BJ (cell line): Measurements from ENCODE around the gene CLNK. TPM values are rescaled to one million over a fixed set of nuclear protein-coding genes. Genes with fewer than 3 reads are reported as not detected.

Experiments used
- CTCF ChIA-PET: fragments of 350-600 bp; formaldehyde crosslinking; extraction: SDS; loops from one replicate; lab custom pipeline; 2021; ENCODE audit warnings: antibody characterized with exemption, inconsistent platforms; lab: Yijun Ruan, JAX
- POLR2A ChIA-PET: fragments of 300-600 bp; sonication (Branson Sonifier 250); formaldehyde crosslinking; extraction: SDS; loops from one replicate; lab custom pipeline; 2021; ENCODE audit warnings: antibody characterized with exemption; lab: Charles Lee
- DNase-seq: peaks from one replicate; pipeline ENCODE4 v3.0.0-alpha.2; 2011; ENCODE audit warnings: low read depth
- H3K27me3 ChIP-seq: 2 replicates; pipeline ENCODE4 v1.6.0; 2011; ENCODE audit warnings: low read length; ENCODE audit not compliant: control insufficient read depth, insufficient read depth
- H3K36me3 ChIP-seq: 2 replicates; pipeline ENCODE4 v1.5.1; 2011; ENCODE audit warnings: low read length; ENCODE audit not compliant: control insufficient read depth, insufficient read depth
- H3K4me3 ChIP-seq: 2 replicates; pipeline ENCODE4 v1.5.1; 2011; ENCODE audit warnings: low read depth, mild to moderate bottlenecking, control low read depth, low read length
- polyA plus RNA-seq: library from polyadenylated mRNA; depleted of rRNA; stranded (reverse); fragments of >200 nt; gene quantifications from 2 replicates; pipeline ENCODE4 v1.2.3, GENCODE V29; 2011; rRNA removed
- TF ChIP-seq, protein P1 (sequence below): IDR thresholded peaks from 2 replicates; pipeline ENCODE4 v1.5.1; 2011; ENCODE audit warnings: low read depth, mild to moderate bottlenecking, control low read depth, inconsistent platforms, low read length, moderate library complexity; ENCODE audit not compliant: insufficient read depth

The CLNK gene
- polyA plus RNA-seq, 1 experiment = not detected

DNA sequence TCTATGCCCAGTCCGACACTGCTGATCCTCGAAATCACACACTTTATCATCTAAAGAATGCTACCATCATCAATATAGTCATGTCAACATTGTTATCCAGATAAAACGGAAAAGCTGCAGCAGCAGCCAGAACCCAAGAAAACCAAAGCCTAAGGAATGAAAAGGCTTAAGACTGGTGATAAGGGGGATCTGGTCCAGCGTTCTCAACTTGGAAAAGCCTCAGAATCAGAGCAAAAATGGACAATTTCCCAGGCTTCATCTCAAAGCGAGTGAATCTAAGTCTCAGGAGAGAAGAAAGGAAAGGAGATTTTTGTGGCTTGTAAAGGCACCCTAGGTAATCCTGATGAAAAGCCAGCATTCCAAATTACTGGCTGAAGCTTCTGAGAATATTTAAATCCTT lies 235.6 kb downstream of the CLNK start:
- no peak for DNase-seq
- Histone ChIP-seq H3K4me3 (no peak overlapping the region), H3K36me3 (peaks cover 15% of the 10 kb centered on the region), H3K27me3 (no peaks in the 10 kb centered on the region)
- TF ChIP-seq, protein P1, sequence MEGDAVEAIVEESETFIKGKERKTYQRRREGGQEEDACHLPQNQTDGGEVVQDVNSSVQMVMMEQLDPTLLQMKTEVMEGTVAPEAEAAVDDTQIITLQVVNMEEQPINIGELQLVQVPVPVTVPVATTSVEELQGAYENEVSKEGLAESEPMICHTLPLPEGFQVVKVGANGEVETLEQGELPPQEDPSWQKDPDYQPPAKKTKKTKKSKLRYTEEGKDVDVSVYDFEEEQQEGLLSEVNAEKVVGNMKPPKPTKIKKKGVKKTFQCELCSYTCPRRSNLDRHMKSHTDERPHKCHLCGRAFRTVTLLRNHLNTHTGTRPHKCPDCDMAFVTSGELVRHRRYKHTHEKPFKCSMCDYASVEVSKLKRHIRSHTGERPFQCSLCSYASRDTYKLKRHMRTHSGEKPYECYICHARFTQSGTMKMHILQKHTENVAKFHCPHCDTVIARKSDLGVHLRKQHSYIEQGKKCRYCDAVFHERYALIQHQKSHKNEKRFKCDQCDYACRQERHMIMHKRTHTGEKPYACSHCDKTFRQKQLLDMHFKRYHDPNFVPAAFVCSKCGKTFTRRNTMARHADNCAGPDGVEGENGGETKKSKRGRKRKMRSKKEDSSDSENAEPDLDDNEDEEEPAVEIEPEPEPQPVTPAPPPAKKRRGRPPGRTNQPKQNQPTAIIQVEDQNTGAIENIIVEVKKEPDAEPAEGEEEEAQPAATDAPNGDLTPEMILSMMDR = no peak
- ChIA-PET CTCF (no interaction called here), POLR2A (no interaction called here)

DNA sequence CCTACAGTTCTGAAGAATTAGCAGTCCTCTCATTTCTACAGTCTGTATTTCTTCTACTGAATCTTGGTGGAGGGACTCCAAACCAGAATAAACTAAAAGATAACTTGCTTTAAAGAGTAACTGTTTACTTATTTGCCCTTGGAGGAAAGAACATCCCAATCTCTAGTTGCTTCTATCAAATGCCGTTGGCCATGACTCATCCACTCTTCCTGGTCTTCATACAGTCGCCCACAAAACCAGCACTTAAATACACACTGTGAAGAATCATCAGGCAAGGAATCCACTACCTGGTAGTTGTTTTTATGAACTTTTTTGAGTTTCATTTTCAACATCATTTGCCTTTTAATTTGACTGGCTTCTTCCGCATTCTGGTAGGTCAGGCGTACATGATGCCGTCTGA lies 241.6 kb downstream of the CLNK start:
- POLR2A ChIA-PET = no interaction called here
- no peak for DNase-seq
- TF ChIP-seq, protein P1 = no peak
- CTCF ChIA-PET = interaction anchor here (0.7 to 1.3 kb wide), 2 partner anchors 10 to 18 kb away, joined by 3 read pairs; no protein-coding TSS in a partner anchor
- H3K27me3 ChIP-seq = no peaks in the 10 kb centered on the region
- H3K36me3 ChIP-seq = peaks cover 9% of the 10 kb centered on the region
- no peak overlapping the region for H3K4me3 ChIP-seq

DNA sequence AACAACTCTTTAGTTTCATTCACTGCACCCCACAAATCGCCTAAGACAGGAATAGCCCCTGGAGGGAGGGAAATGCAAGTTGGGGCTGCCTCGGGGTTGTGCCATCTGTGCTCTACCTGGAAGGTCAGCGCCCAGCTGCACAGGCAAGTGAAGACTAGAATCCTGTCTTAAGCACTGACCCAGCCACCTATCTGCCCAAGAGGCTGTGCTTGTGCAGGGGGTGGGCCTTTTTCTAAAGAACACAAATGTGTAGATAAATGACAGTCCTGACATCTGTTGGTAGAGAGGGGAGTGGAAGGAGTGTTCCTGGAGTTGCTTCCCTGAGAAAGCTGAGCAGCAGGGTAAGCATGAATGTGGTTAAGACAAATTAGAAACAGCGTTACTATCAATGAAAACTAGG lies 243.1 kb downstream of the CLNK start:
- ChIA-PET CTCF (no interaction called here), POLR2A (no interaction called here)
- DNase-seq = no peak
- TF ChIP-seq, protein P1 = no peak
- H3K36me3 ChIP-seq = peaks cover 7% of the 10 kb centered on the region
- no peaks in the 10 kb centered on the region for H3K27me3 ChIP-seq
- no peak overlapping the region for H3K4me3 ChIP-seq

DNA sequence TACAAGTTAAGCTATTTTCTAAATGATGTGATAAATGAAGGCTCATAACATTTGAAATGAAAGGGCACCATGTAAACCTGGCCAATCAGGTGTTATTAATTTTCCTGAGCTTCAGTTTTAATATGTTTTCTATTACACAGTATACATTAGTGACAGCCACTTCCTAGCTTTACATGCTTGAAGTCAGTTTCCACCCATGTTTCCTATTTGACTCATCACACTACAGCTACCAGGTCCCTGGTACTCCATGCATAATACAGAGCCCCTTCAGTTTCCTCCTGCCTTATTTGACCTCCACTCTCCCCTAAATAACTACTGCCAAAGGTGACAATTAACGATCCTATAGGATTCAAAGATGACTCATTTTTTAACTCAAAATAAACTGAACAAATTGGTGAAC lies 245.6 kb downstream of the CLNK start:
- Histone ChIP-seq H3K27me3 (no peaks in the 10 kb centered on the region), H3K4me3 (no peak overlapping the region), H3K36me3 (no peaks in the 10 kb centered on the region)
- TF ChIP-seq, protein P1 = no peak
- DNase-seq = no peak
- ChIA-PET POLR2A (interaction anchor here (0.5 kb wide), 1 partner anchor 13 kb away, joined by 4 read pairs; no protein-coding TSS in a partner anchor), CTCF (no interaction called here)

DNA sequence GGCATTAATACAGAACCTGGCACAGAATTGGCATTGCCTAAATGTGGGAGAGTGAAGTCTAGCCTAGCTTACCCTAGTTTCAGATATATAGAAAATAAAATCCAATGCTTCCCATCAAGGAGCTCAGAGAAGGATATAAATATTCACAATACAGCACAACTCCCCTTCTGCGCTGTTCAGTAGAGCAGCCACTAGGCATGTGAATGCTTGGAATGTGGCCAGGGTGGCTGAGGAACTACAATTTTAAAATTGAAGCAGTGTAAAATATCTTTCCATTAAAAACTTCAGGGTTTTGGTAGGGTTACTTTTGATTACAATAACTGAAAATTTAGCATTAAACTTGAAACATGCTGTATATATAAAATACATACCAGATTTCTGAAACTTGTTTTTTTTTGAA lies 246.8 kb downstream of the CLNK start:
- CTCF ChIA-PET = no interaction called here
- POLR2A ChIA-PET = no interaction called here
- Histone ChIP-seq H3K27me3 (no peaks in the 10 kb centered on the region), H3K4me3 (no peak overlapping the region), H3K36me3 (no peaks in the 10 kb centered on the region)
- DNase-seq = no peak
- TF ChIP-seq, protein P1 = no peak

Other genes with a start within 250 kb of the CLNK start
- gene ZNF518B, start 227.3 kb downstream of the CLNK start, polyA plus RNA-seq = 8.7 and 17.9 TPM in 2 replicates